NCI-H2107 (cell line): ENCODE data around the gene PDK2.
A peak's percentile ranks its signal among the peaks of the same experiment; 100 is the strongest.

Experiments used
- DNase-seq: peaks from one replicate; lab custom pipeline; 2025; lab: John Stamatoyannopoulos, UW

Gene PDK2

GRCh38 chr17:50079334-50080095 is 15.6 kb upstream of the PDK2 start:
- DNase-seq = no peak

GRCh38 chr17:50080096-50080480 is 15.1 kb upstream of the PDK2 start:
- DNase-seq = no peak

GRCh38 chr17:50080827-50081226 is 14.3 kb upstream of the PDK2 start:
- no peak for DNase-seq

DNA sequence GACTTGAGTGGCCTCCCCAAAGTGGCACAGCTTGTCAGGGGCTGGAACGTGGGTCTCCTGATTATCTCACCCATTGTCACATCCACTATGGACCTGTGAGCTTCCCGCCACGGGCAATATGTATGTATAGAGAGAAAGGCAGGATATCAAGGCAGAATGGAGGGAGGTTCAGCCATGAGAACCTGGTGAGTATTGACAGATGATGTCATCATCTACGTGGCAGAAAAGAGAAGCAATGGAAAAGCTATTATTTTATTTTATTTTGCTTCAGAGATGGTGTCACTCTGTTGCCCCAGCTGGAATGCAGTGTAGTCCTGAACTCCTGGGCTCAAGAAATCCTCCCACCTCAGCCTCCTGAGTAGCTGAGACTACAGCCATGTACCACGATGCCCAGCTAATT is 13.4 kb upstream of the PDK2 start:
- DNase-seq = no peak

GRCh38 chr17:50087246-50087911 is 7.8 kb upstream of the PDK2 start:
- peak; percentile 27 for DNase-seq

GRCh38 chr17:50087912-50088405 is 7.2 kb upstream of the PDK2 start:
- no peak for DNase-seq

DNA sequence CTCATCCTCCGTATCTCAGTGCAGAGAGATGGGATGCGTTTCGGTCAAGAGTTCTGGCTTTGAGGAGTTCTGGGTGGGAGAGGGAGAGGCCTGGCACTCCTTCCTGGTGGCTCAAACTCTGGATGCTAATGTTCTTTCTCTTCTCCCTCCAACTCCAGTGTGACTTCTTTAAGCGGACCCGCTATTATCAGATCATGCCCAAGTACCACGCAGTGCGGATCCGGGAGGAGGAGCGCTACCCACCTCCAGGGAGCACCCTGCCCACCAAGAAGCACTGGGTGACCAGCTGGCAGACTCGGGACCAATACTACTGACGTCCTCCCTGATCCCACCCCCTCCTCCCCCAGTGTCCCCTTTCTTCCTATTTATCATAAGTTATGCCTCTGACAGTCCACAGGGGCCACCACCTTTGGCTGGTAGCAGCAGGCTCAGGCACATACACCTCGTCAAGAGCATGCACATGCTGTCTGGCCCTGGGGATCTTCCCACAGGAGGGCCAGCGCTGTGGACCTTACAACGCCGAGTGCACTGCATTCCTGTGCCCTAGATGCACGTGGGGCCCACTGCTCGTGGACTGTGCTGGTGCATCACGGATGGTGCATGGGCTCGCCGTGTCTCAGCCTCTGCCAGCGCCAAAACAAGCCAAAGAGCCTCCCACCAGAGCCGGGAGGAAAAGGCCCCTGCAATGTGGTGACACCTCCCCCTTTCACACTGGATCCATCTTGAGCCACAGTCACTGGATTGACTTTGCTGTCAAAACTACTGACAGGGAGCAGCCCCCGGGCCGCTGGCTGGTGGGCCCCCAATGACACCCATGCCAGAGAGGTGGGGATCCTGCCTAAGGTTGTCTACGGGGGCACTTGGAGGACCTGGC is 6.0 kb upstream of the PDK2 start:
- no peak for DNase-seq

- DNase-seq = no peak
Measured at GRCh38 chr17:50090071-50090470, 5.1 kb upstream of the PDK2 start.

GRCh38 chr17:50090971-50091917 is 3.9 kb upstream of the PDK2 start:
- DNase-seq = no peak

DNA sequence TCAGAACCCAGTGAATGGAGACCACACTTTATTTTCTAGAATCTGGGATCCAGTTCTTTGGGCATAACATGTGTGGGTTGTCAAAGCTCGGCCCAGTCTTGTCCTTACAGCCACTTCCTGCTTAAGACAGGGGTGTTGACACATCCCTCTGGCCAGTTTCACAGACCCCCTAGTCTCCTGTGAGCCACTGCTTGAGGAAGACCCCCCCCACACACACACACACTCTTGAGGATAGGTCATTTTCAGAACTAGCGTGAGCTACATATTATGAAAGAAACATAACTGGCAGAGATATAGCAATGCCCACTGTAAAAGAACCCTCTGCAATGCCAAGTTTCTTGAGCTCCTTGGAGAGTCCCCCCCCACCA is 3.2 kb upstream of the PDK2 start:
- no peak for DNase-seq

DNA sequence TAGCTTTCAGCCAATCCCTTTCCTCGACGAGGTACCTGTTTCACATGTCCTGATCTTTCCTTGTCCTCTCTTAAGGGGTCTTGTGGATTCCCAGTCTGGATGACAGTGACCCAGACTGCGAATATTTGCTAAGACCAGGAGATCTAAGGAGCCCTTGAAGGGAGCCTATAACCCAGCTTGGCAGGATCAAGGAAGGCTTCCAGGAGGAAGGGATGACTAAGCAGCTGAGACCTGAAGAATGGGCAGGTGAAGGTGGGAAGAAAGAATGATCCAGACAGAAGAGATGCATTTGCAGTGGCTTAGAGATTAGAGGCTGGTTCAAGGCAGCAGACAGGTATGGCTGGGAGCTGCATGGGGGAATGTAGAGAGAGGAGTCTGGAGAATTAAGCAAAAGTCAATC is 1.9 kb upstream of the PDK2 start:
- DNase-seq = no peak

- no peak for DNase-seq
Measured at GRCh38 chr17:50093807-50094206, 1.3 kb upstream of the PDK2 start.

DNA sequence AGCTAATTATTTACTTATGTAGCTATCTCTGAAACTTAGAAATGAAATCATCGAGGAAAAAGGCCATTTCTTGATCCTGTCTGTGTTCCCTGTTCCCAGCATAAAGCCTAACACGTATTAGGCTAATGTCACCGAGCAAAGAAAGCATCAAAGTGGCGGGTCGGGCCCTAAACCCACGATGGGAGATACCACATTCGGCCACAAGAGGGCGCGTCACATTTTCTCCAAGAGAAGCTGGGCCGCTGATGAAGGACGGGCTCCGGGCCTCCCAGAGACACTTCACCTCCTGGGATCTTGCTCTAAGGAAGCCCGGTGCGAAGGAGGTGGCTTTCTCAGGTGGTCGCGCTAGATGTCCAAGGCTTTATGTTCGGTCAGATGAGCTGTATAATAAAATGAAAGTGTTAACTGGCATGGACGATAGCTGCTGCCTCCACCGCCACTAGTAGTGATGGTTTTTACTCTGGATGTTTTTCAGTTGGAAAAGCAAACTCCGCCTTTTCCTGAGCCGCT is 853 bp upstream of the PDK2 start:
- DNase-seq = peak; percentile 69

- no peak for DNase-seq
Measured at GRCh38 chr17:50095626-50096037, 481 bp downstream of the PDK2 start.

- DNase-seq = no peak
Measured at GRCh38 chr17:50096092-50096491, 941 bp downstream of the PDK2 start.

DNA sequence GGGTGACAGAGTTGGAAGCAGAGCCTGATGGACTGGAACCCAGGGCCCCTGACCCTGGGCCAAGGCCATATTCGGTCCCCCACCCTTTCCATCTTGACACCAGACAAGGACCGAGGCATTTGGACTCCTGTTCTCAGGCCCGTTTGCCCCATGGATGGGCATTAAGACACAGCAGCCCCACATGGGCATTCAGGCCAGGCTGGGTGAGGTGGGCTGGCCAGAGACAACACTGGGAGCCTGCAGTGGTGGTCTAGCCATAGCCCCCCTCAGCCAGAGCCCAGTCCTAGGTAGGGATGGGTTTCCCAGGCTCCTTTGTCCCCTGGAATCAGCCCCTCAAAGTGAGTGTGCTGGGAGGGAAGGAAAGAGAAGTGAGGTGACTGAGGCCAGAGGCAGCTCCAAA is 1.6 kb downstream of the PDK2 start:
- DNase-seq = no peak

DNA sequence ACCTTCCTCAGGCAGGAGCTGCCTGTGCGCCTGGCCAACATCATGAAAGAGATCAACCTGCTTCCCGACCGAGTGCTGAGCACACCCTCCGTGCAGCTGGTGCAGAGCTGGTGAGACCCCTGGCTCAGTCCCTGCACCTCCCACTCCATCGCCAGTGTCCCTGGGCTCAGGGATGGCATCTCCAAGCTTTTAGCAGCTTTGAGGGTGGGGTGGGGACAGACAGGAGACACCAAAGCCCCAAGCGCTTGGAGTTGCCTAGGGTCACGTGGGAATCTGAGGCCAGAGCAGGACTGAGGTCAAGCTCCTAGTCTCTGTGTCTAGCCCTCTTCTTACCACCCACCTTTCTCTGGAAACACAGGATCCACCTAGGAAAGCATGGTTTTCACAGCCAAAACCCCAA is 2.3 kb downstream of the PDK2 start:
- no peak for DNase-seq

- no peak for DNase-seq
Measured at GRCh38 chr17:50097926-50098325, 2.8 kb downstream of the PDK2 start.

DNA sequence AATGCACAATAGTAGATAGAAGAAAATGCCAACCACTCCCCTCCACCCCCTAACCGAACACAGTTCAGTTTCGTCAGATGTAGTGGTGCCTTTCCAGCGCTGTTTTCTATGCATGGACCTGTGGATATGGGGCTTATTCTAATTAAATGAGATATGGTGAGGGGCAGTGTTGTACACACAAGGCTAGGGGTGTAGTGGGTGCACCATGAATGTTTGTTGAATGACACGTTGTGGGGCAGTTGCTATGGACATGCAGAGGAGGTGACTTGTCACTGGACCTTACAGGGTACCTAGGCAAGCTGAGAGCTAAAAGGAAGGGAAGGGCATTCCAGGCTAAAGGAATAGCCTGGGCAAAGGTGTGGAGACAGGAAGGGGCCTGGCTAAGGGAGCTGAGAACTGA is 3.4 kb downstream of the PDK2 start:
- no peak for DNase-seq

DNA sequence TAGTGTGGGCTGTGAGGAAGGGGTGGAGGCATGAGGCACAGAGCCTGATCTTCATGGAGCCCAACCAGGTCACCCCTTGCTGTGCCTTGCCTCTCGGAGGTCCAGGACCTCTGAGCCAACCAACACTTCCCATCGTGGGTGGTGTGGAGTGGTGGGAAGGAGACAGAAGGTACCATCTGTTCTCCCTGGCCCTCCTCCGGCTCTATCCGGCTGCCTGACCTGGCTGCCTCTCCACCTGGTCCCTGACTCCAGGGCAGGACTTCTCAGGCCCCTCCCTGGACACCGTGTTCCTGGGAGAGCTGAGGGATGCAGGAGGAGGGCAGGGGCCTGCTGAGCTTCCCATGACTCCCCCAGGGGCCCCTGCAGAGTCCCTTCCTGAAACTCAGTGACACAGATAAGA is 3.9 kb downstream of the PDK2 start:
- no peak for DNase-seq

DNA sequence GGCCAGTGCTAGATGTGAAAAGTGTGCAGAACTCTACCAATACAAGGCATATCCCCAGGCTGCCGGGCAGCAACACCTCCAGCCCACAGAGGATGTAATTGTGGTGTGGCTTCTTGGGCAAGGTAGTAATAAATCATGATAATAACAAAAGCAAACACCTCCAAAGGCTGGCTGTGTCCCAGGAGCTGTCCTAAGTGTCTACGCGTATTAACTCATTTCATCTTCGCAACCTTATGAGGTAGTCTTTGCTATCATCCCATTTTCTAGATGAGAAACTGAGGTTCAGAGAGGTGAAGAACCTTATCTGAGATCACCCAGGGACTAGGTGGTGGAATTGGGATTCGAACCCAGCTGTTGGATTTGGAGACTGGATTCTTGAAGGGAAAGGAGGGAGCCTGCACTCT is 5.3 kb downstream of the PDK2 start:
- no peak for DNase-seq
